SIG-M5 (cell line): ENCODE measurements around the gene PPFIA4.

Experiments used
- DNase-seq: peaks from one replicate; lab custom pipeline; 2025; lab: John Stamatoyannopoulos, UW

Gene PPFIA4

DNA sequence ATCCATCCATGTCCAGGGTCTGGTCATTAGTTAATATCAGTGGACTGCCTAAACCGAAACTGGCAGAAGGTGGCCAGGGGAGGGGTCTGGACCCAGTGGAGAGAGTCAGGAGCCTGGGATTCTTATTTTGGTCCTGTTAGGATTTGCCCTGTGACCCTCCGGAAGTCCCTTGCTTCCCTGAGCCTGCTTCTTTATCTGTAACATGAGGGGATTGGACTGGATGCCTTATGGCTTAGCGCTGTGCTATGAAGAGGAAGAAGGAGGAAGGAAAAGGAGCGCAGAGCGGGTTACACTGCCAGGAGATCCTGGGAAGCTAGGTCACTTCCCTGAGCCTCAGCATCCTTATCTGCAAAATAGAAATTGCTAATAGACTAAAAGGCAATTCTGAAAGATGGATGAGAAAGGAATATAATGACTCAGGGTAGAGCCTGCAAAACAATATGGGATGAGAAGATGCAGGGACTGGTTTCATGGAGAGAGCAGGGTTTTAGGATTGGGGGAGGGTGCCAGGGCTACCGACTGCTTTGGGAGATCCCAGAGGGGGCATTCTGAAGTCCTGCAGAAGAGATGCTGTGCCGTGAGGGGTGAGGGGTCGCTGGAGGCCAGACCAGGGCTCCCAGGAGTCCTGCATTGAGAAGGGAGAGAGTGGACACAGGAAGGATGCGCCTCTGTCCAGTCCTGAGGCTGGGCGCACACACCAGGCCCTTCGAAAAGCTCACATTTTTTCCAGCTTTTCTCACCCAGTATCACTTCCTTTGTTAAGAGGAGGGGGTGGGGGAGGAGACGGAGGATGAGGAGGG is 100.8 kb downstream of the PPFIA4 start:
- DNase-seq = no peak

DNA sequence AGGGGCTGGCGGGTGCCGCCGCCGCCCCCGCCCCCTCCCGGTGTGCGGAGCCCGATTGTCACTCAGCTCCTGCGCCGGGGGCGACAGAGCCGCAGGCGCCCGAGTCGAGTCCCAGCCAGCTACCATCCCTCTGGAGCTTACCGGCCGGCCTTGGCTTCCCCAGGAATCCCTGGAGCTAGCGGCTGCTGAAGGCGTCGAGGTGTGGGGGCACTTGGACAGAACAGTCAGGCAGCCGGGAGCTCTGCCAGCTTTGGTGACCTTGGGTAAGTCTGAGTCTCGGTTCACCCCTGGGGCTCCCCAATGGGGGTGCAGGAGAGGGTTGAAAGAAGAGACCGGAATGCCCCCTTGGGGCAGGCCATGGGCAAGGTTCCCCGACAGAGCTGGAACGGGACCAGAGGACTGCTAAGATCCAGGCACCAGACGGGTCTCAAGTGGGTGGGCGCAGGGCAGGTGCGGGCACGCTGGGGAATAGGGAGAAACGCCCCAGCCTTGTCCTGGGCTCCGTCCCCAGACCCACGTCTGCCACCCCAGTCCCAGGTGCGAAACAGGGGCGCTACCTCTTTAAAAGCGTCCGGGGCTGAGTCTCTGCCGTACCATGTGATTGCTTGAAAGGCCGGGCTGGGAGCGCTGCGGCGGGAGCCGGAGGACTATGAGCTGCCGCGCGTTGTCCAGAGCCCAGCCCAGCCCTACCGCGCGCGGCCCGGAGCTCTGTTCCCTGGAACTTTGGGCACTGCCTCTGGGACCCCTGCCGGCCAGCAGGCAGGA is 101.6 kb downstream of the PPFIA4 start, which contains the start of gene ADORA1:
Gene ADORA1 (plus strand): TSS at position 61 of the 765 bp plus-strand sequence. CDS start 1,116 bp downstream, outside the sequence.
- no peak for DNase-seq

DNA sequence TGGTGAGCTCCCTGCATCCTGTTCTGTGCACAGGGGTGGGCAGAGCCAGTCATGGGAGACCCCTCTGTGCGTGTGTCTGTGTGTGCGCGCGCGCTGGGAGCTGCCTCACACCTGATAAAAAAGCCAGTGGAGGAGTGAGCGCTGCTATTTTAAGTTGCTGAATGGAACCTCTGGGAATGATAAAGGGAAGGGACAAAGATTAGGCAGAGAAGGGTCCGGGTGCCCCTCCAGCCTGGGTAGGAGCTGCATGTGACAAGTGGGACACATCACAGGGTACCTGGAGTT is 102.1 kb downstream of the PPFIA4 start:
- no peak for DNase-seq
